ENCODE measurements around the gene PHF12. TPM values are rescaled to one million over a fixed set of nuclear protein-coding genes. Genes with fewer than 3 reads are reported as not detected.

The PHF12 gene
- polyA plus RNA-seq, 2 of the 4 experiments (the other 2 are of a cell fraction), result 25.3 to 29.9 TPM

DNA sequence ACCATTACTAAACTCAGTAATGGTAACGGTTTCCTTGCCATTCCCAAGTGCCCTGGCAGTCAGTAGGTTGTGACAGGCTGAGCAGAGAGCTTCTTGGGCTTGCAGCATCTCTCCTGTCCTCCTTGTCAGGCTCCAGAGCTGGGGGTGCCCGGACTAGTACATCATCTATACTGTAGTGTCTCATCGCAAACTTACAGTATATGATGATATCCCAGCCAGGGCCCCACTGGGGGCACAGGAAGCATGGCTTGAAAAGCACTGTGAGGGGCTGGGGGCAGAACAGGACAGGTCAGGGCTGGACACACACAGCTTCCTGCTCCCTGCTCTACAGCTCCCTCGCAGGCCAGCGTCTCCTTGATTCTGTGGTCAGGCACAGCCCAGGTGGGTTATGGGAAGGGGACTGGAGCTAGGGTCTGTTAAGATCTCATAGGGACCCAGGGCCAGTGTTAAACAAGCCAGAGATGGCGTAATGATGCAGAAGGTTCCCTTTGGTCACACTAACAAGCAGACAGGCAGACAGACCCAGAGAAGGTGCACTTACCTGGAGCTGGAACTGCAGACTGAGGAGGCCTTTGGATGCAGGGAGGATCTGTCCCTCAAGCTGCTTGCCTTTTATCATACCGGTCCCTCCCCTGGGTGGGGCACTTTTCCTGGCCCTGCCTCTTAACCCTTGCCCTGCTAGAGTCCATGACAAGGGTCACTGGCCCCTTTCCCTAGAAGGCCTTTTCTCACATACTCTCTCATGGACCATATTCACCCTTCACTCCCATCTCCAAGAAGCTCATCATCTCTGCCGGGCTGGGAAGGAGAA lies 89.7 kb downstream of the PHF12 start:
- peak; percentile 41 to 54; a peak in 4 of 6 replicates for ATAC-seq
- no peaks in the 10 kb centered on the region for H3K4me1 ChIP-seq
- ChIA-PET CTCF (interaction anchor here (0.6 to 7.3 kb wide), 15 partner anchors 8 to 112 kb away, joined by 3 to 58 read pairs (median 3); partner anchors contain the start of genes FAM222B and FLOT2), POLR2A (no interaction called here)
- TF ChIP-seq HOXB5 (CRISPR knock-in tag; IDR thresholded peaks at IDR 0.05) (no peak), PHF8 (IDR thresholded peaks at IDR 0.05; ENCODE audit: borderline replicate concordance, low read depth) (no peak), BHLHE40 (IDR thresholded peaks at IDR 0.05; ENCODE audit: low read depth, low read length) (no peak), HOXA7 (CRISPR knock-in tag; IDR thresholded peaks at IDR 0.05) (no peak), KDM5A (IDR thresholded peaks at IDR 0.05) (no peak), POLR2A (IDR thresholded peaks at IDR 0.05; ENCODE audit: low read length) (no peak), ZNF302 (CRISPR knock-in tag; IDR thresholded peaks at IDR 0.05) (no peak), CHD2 (IDR thresholded peaks at IDR 0.05; ENCODE audit: low read length, partially characterized antibody) (no peak), ZC3H11A (IDR thresholded peaks at IDR 0.05) (no peak), MAFK (IDR thresholded peaks at IDR 0.05; ENCODE audit: partially characterized antibody) (no peak), ZFP36 (IDR thresholded peaks at IDR 0.05; ENCODE audit: borderline replicate concordance, partially characterized antibody) (no peak)
- TF ChIP-seq, protein P1, sequence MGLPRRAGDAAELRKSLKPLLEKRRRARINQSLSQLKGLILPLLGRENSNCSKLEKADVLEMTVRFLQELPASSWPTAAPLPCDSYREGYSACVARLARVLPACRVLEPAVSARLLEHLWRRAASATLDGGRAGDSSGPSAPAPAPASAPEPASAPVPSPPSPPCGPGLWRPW (IDR thresholded peaks at IDR 0.05), result no peak
- TF ChIP-seq, protein P2, sequence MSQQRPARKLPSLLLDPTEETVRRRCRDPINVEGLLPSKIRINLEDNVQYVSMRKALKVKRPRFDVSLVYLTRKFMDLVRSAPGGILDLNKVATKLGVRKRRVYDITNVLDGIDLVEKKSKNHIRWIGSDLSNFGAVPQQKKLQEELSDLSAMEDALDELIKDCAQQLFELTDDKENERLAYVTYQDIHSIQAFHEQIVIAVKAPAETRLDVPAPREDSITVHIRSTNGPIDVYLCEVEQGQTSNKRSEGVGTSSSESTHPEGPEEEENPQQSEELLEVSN (IDR thresholded peaks at IDR 0.05; ENCODE audit: borderline replicate concordance, low read depth), result no peak
- TF ChIP-seq, protein P3, sequence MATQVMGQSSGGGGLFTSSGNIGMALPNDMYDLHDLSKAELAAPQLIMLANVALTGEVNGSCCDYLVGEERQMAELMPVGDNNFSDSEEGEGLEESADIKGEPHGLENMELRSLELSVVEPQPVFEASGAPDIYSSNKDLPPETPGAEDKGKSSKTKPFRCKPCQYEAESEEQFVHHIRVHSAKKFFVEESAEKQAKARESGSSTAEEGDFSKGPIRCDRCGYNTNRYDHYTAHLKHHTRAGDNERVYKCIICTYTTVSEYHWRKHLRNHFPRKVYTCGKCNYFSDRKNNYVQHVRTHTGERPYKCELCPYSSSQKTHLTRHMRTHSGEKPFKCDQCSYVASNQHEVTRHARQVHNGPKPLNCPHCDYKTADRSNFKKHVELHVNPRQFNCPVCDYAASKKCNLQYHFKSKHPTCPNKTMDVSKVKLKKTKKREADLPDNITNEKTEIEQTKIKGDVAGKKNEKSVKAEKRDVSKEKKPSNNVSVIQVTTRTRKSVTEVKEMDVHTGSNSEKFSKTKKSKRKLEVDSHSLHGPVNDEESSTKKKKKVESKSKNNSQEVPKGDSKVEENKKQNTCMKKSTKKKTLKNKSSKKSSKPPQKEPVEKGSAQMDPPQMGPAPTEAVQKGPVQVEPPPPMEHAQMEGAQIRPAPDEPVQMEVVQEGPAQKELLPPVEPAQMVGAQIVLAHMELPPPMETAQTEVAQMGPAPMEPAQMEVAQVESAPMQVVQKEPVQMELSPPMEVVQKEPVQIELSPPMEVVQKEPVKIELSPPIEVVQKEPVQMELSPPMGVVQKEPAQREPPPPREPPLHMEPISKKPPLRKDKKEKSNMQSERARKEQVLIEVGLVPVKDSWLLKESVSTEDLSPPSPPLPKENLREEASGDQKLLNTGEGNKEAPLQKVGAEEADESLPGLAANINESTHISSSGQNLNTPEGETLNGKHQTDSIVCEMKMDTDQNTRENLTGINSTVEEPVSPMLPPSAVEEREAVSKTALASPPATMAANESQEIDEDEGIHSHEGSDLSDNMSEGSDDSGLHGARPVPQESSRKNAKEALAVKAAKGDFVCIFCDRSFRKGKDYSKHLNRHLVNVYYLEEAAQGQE (IDR thresholded peaks at IDR 0.05), result no peak
- FAIRE-seq, result no peak
- no peak for DNase-seq (ENCODE audit: low read depth in 1 of 2, low spot score in 1 of 2)
- H3K4me2 ChIP-seq, result no peak overlapping the region
- no peaks in the 10 kb centered on the region for H3K9me3 ChIP-seq
- 74% methylated on average over 8 of the region's 8 CpGs for WGBS (ENCODE audit: missing lambda C conversion rate)
- H3K27ac ChIP-seq, result no peak overlapping the region
- H3K4me3 ChIP-seq, result no peak overlapping the region

DNA sequence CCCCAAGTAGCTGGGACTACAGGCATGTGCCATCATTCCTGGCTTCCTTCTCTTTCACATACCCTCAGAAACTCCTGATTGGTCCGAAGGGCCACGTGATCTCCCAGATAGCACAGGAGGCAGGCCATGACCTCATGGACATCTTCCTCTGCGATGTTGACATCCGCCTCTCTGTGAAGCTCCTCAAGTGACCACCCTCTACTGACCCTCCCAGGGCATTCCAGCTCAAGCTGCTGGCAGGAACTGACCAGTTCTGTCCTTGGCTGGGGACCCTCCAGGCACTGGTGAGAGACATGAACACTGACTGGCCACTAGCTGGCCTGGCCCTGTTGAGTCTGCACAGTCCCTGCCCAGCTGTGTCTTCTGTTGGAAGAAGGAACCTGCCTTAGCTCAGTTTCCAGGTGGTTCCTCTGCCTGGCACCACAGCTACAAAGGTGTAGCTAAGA lies 90.9 kb downstream of the PHF12 start:
- POLR2A ChIA-PET, result interaction anchor here (0.5 kb wide), 1 partner anchor 47 kb away, joined by 13 read pairs; no protein-coding TSS in a partner anchor

More for the DNA sequence above, 90.9 kb downstream of the PHF12 start:
- FAIRE-seq, result no peak
- H3K4me3 ChIP-seq, result no peak overlapping the region
- TF ChIP-seq, protein P4, sequence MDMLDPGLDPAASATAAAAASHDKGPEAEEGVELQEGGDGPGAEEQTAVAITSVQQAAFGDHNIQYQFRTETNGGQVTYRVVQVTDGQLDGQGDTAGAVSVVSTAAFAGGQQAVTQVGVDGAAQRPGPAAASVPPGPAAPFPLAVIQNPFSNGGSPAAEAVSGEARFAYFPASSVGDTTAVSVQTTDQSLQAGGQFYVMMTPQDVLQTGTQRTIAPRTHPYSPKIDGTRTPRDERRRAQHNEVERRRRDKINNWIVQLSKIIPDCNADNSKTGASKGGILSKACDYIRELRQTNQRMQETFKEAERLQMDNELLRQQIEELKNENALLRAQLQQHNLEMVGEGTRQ (IDR thresholded peaks at IDR 0.05), result 0 out of 2 replicates have a peak, but pooled peaks have one; percentile 19
- no peak for TF ChIP-seq HOXB13 (CRISPR knock-in tag; IDR thresholded peaks at IDR 0.05; ENCODE audit: low read depth)
- ATAC-seq, result peak in 1 of 2 experiments; percentile 32; a peak in 2 of 6 replicates
- no peak overlapping the region for H3K27ac ChIP-seq
- no peak overlapping the region for H3K4me2 ChIP-seq
- WGBS (ENCODE audit: missing lambda C conversion rate), result 93% methylated on average over 4 of the region's 4 CpGs
- CTCF ChIA-PET, result interaction anchor here (1.1 to 7.3 kb wide), 8 partner anchors 11 to 96 kb away, joined by 3 to 58 read pairs (median 7); partner anchors contain the start of genes FAM222B and FLOT2
- DNase-seq (ENCODE audit: low read depth in 1 of 2, low spot score in 1 of 2), result no peak
- peaks cover 9% of the 10 kb centered on the region; the same call in 2 of the 3 replicates for H3K4me1 ChIP-seq
- no peaks in the 10 kb centered on the region for H3K9me3 ChIP-seq

All from A549 (cell line).